Astrocyte of the cerebellum (primary cell): ENCODE measurements around the gene PRSS27.

Experiments used
- DNase-seq: peaks from one replicate; pipeline ENCODE4 v3.0.0-alpha.2; 2011; ENCODE audit warnings: low read depth
- H3K4me3 ChIP-seq: 2 replicates; pipeline ENCODE4 v1.5.1; 2011; ENCODE audit warnings: mild to moderate bottlenecking, low read depth, low read length, moderate library complexity
- CTCF ChIP-seq: IDR thresholded peaks from 2 replicates; pipeline ENCODE4 v1.5.1; 2012; ENCODE audit warnings: low read length, low read depth, moderate library complexity, mild to moderate bottlenecking; ENCODE audit errors: missing control alignments
- in situ Hi-C: cut with HindIII; loops from 2 replicates; pipeline ENCODE4 v1.10.0; 2017; ENCODE audit warnings: low sequenced_read_pairs

Gene PRSS27

GRCh38 chr16:2745116-2745890 is 25.3 kb upstream of the PRSS27 start:
- in situ Hi-C loops: no loop called here
- DNase-seq: no peak
- no peak overlapping the region for H3K4me3 ChIP-seq
- TF ChIP-seq CTCF: no peak

GRCh38 chr16:2744711-2745110 is 24.7 kb upstream of the PRSS27 start:
- in situ Hi-C loops: no loop called here

GRCh38 chr16:2743007-2743810 is 23.2 kb upstream of the PRSS27 start:
- TF ChIP-seq CTCF: no peak
- no peak for DNase-seq
- no peak overlapping the region for H3K4me3 ChIP-seq
- in situ Hi-C loops: no loop called here

More at GRCh38 chr16:2744711-2745110, 24.7 kb upstream of the PRSS27 start:
- no peak for DNase-seq
- no peak for TF ChIP-seq CTCF
- no peak overlapping the region for H3K4me3 ChIP-seq

GRCh38 chr16:2742323-2743006 is 22.4 kb upstream of the PRSS27 start:
- in situ Hi-C loops: no loop called here
- TF ChIP-seq CTCF: no peak
- no peak for DNase-seq
- no peak overlapping the region for H3K4me3 ChIP-seq

- DNase-seq: no peak
- in situ Hi-C loops: no loop called here
- no peak for TF ChIP-seq CTCF
These were observed 21.1 kb upstream of the PRSS27 start for GRCh38 chr16:2741168-2741567.

GRCh38 chr16:2740476-2740875 is 20.5 kb upstream of the PRSS27 start:
- in situ Hi-C loops: no loop called here
- no peak for DNase-seq
- no peak overlapping the region for H3K4me3 ChIP-seq
- TF ChIP-seq CTCF: no peak

More at GRCh38 chr16:2741168-2741567, 21.1 kb upstream of the PRSS27 start:
- H3K4me3 ChIP-seq: no peak overlapping the region
